Gastrocnemius medialis (tissue), 4 donors: ENCODE results near the gene KRT86. TPM values are rescaled to one million over a fixed set of nuclear protein-coding genes. Genes with fewer than 3 reads are reported as not detected.

ENCODE experiments used
- ATAC-seq, 2 donors: fragments of 150-250 bp; one replicate each; pipeline ENCODE4 v1.9.1; 2016
- DNase-seq, 2 donors: peaks; one replicate each; pipeline ENCODE4 v3.0.0-alpha.2; 2019
- H3K27ac ChIP-seq, 4 donors: fragments of 200-600 bp; sonication (generic); 1 replicate in 1 of 4; 2 replicates in 3 of 4; pipeline ENCODE4 v1.5.1; 2016 to 2018; ENCODE audit warnings: mild to moderate bottlenecking in 2 of 4, moderate library complexity in 1 of 4
- H3K27me3 ChIP-seq, 3 donors: fragments of 200-600 bp; sonication (generic) in 2 of 3; 1 replicate in 1 of 3; 2 replicates in 2 of 3; pipeline versions ENCODE4 v1.5.1 to v1.6.0; 2016 to 2019; ENCODE audit warnings: mild to moderate bottlenecking in 1 of 3, moderate library complexity in 1 of 3
- H3K36me3 ChIP-seq, 2 donors: fragments of 200-600 bp; sonication (generic) in 1 of 2; one replicate each; pipeline ENCODE4 v1.5.1; 2017 to 2018
- H3K4me1 ChIP-seq, 2 donors: fragments of 200-600 bp; sonication (generic) in 1 of 2; one replicate each; pipeline ENCODE4 v1.5.1; 2016 to 2017; ENCODE audit warnings: mild to moderate bottlenecking in 2 of 2
- H3K4me3 ChIP-seq, 4 donors: fragments of 200-600 bp; sonication (generic) in 3 of 4; 1 replicate in 1 of 4; 2 replicates in 3 of 4; pipeline ENCODE4 v1.5.1; 2016 to 2019; ENCODE audit warnings: mild to moderate bottlenecking in 2 of 4
- H3K9me3 ChIP-seq, 3 donors: fragments of 200-600 bp; sonication (generic) in 2 of 3; 1 replicate in 1 of 3; 2 replicates in 2 of 3; pipeline ENCODE4 v1.5.1; 2016 to 2019
- CTCF ChIP-seq, 5 experiments: fragments of 450-650 bp in 3 of 5; fragments of 200-600 bp in 2 of 5; sonication (generic) in 2 of 5; IDR thresholded peaks in 4 of 5; conservative IDR thresholded peaks in 1 of 5; 1 replicate in 4 of 5; 2 replicates in 1 of 5; pipeline ENCODE4 v1.5.1; 2016 to 2019; ENCODE audit warnings: antibody characterized with exemption in 5 of 5, mild to moderate bottlenecking in 3 of 5, moderate library complexity in 3 of 5
- POLR2A ChIP-seq, 2 donors: fragments of 450-650 bp; IDR thresholded peaks; one replicate each; pipeline ENCODE4 v1.6.1; 2017; ENCODE audit warnings: antibody characterized with exemption in 2 of 2, mild to moderate bottlenecking in 2 of 2, moderate library complexity in 2 of 2
- in situ Hi-C, 4 donors: fragments of 200-750 bp; cut with MboI; loops; one replicate each; pipeline versions ENCODE4 v1.15.0 to v1.8.0; 2017; ENCODE audit warnings: low sequenced_read_pairs in 4 of 4
- intact Hi-C: fragments of 100-400 bp; cut with DNase I; formaldehyde crosslinking; loops from one replicate; pipeline ENCODE4 v1.15.1; 2023; ENCODE audit warnings: low total_unique reads
- total RNA-seq, 4 donors: library from RNA; depleted of rRNA; stranded (reverse); fragments of >200 nt; gene quantifications; one replicate each; pipeline versions ENCODE4 v1.1.0 to v1.2.3, GENCODE V29; 2016

KRT86 gene
- total RNA-seq, 4 donors from 2014 or later = 0.24 TPM; not detected in 3

- Histone ChIP-seq H3K9me3 (no peaks in the 10 kb centered on the region), H3K27me3 (no peaks in the 10 kb centered on the region), H3K4me1 (peaks cover 19 to 20% of the 10 kb centered on the region in 2 donors), H3K27ac (no peak overlapping the region), H3K4me3 (no peak overlapping the region), H3K36me3 (no peaks in the 10 kb centered on the region)
- no peak for ATAC-seq
- no peak for DNase-seq
- intact Hi-C loops (loop anchor here (2.0 kb wide), 1 partner anchor 55 kb away; no protein-coding TSS in a partner anchor), in situ Hi-C loops (loop anchor here in 1 of 4 donors (5.0 kb wide), 1 partner anchor 120 kb away; no protein-coding TSS in a partner anchor)
- no peak for TF ChIP-seq CTCF (IDR thresholded peaks at IDR 0.05 in 4 of 5, conservative IDR thresholded peaks at IDR 0.05 in 1 of 5)
- no peak for TF ChIP-seq POLR2A (IDR thresholded peaks at IDR 0.05)
Observed at GRCh38 chr12:52277486-52278245, 3.2 kb downstream of the KRT86 start.

GRCh38 chr12:52278575-52279421 is 4.4 kb downstream of the KRT86 start:
- ATAC-seq (peak; percentile 78 to 85), DNase-seq (peak; percentile 36 to 57)
- Histone ChIP-seq H3K36me3 (no peaks in the 10 kb centered on the region), H3K27me3 (no peaks in the 10 kb centered on the region), H3K4me3 (peak overlapping the region in 2 of 4 donors; percentile 15 to 33), H3K27ac (no peak overlapping the region), H3K4me1 (peaks cover 19 to 20% of the 10 kb centered on the region in 2 donors), H3K9me3 (no peaks in the 10 kb centered on the region)
- intact Hi-C loops (loop anchor here (2.0 kb wide), 1 partner anchor 56 kb away; no protein-coding TSS in a partner anchor), in situ Hi-C loops (loop anchor here in 1 of 4 donors (5.0 kb wide), 1 partner anchor 121 kb away; no protein-coding TSS in a partner anchor)
- TF ChIP-seq POLR2A (IDR thresholded peaks at IDR 0.05) = no peak
- peak; percentile 58 to 99 (median 93) for TF ChIP-seq CTCF (IDR thresholded peaks at IDR 0.05 in 4 of 5, conservative IDR thresholded peaks at IDR 0.05 in 1 of 5)

- H3K4me1 ChIP-seq = peaks cover 19 to 20% of the 10 kb centered on the region in 2 donors
- peak overlapping the region in 3 of 4 donors; percentile 52 to 60 (median 59) for H3K27ac ChIP-seq
- in situ Hi-C loops = loop anchor here in 1 of 4 donors (5.0 kb wide), 1 partner anchor 122 kb away; no protein-coding TSS in a partner anchor
- H3K9me3 ChIP-seq = no peaks in the 10 kb centered on the region
- DNase-seq = no peak
- ATAC-seq = no peak
- no peaks in the 10 kb centered on the region for H3K27me3 ChIP-seq
- H3K36me3 ChIP-seq = no peaks in the 10 kb centered on the region
- TF ChIP-seq POLR2A (IDR thresholded peaks at IDR 0.05) = no peak
- no peak overlapping the region for H3K4me3 ChIP-seq
- intact Hi-C loops = loop anchor here (1.0 to 5.0 kb wide), 4 partner anchors 27 to 132 kb away; no protein-coding TSS in a partner anchor
Observed at GRCh38 chr12:52279422-52280318, 5.2 kb downstream of the KRT86 start.

GRCh38 chr12:52280319-52280795 is 5.9 kb downstream of the KRT86 start:
- no peak for TF ChIP-seq POLR2A (IDR thresholded peaks at IDR 0.05)
- no peak for TF ChIP-seq CTCF (IDR thresholded peaks at IDR 0.05 in 4 of 5, conservative IDR thresholded peaks at IDR 0.05 in 1 of 5)
- ATAC-seq = peak; percentile 43 to 53
- in situ Hi-C loops (no loop called here), intact Hi-C loops (loop anchor here (1.0 to 5.0 kb wide), 3 partner anchors 26 to 133 kb away; no protein-coding TSS in a partner anchor)
- Histone ChIP-seq H3K27ac (peak overlapping the region; percentile 44 to 60 (median 56)), H3K9me3 (no peaks in the 10 kb centered on the region), H3K36me3 (no peaks in the 10 kb centered on the region), H3K27me3 (no peaks in the 10 kb centered on the region), H3K4me3 (no peak overlapping the region), H3K4me1 (peaks cover 19 to 20% of the 10 kb centered on the region in 2 donors)
- DNase-seq = peak in 1 of 2 donors; percentile 65
